ENCODE results near the gene NET1. TPM values are rescaled to one million over a fixed set of nuclear protein-coding genes. Genes with fewer than 3 reads are reported as not detected.

The NET1 gene
- total RNA-seq, 1 donor from 2014 or later = 205 TPM

GRCh38 chr10:5497289-5497688 lies 84.9 kb downstream of the NET1 start:
- no peaks in the 10 kb centered on the region for H3K27me3 Mint-ChIP-seq (ENCODE audit: low read depth)
- TF ChIP-seq CTCF (IDR thresholded peaks at IDR 0.05; ENCODE audit: unreplicated experiment) = no peak
- no peak for DNase-seq (ENCODE audit: low spot score in 2 of 2, unreplicated experiment in 2 of 2)
- H3K27ac Mint-ChIP-seq = no peak overlapping the region
- H3K36me3 Mint-ChIP-seq = peaks cover 1% of the 10 kb centered on the region
- peaks cover under 1% of the 10 kb centered on the region for H3K9me3 Mint-ChIP-seq
- peaks cover 40% of the 10 kb centered on the region for H3K4me1 Mint-ChIP-seq
- no peak overlapping the region for H3K4me3 Mint-ChIP-seq

GRCh38 chr10:5497948-5498730 lies 85.8 kb downstream of the NET1 start:
- no peak overlapping the region for H3K4me3 Mint-ChIP-seq
- no peak for TF ChIP-seq CTCF (IDR thresholded peaks at IDR 0.05; ENCODE audit: unreplicated experiment)

GRCh38 chr10:5498791-5499492 lies 86.6 kb downstream of the NET1 start:
- H3K27ac Mint-ChIP-seq = no peak overlapping the region
- H3K4me3 Mint-ChIP-seq = no peak overlapping the region
- no peaks in the 10 kb centered on the region for H3K27me3 Mint-ChIP-seq (ENCODE audit: low read depth)
- TF ChIP-seq CTCF (IDR thresholded peaks at IDR 0.05; ENCODE audit: unreplicated experiment) = no peak
- H3K4me1 Mint-ChIP-seq = peaks cover 46% of the 10 kb centered on the region
- H3K36me3 Mint-ChIP-seq = no peaks in the 10 kb centered on the region
- no peak for DNase-seq (ENCODE audit: low spot score in 2 of 2, unreplicated experiment in 2 of 2)
- H3K9me3 Mint-ChIP-seq = no peaks in the 10 kb centered on the region

More at GRCh38 chr10:5497948-5498730, 85.8 kb downstream of the NET1 start:
- DNase-seq (ENCODE audit: low spot score in 2 of 2, unreplicated experiment in 2 of 2) = no peak
- Mint-ChIP-seq H3K27me3 (ENCODE audit: low read depth) (no peaks in the 10 kb centered on the region), H3K4me1 (peaks cover 44% of the 10 kb centered on the region), H3K9me3 (no peaks in the 10 kb centered on the region), H3K36me3 (no peaks in the 10 kb centered on the region), H3K27ac (no peak overlapping the region)

DNA sequence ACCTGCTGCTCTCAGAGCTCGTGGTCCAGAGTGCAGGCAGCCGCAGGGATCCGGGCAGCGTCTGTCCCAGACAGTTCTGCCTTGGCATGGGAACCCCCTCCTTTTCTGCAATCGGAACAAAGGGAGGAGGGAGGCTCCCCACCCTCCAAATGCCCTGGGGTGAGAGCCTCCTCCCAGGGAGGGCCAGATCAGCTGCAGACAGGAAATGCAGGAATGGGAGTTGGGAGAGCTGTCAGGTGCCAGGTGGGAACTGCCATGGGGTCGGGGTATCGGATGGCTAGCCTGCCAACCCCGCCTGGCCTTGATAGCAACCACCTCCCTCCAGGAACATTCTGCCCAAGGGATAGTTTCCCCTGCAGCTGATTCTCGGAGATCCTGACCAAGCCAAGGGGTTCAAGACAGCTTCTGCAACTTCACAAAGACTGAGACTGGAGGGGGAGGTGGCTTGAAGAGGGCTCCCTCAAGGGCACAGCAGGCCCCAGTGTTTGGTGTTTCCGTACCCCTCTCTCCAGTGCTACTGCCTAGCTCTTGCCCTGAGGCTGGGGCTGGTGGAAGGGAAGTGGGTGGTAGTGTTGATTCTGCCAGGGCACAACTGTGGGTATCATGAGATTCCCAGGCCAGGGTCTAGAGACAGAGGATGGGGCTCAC lies 87.3 kb downstream of the NET1 start, which contains the start of gene CALML5:
TSS of gene CALML5 (minus strand) at position 78 of the 648 bp plus-strand sequence. CDS start 132 bp downstream, outside the sequence.
- Mint-ChIP-seq H3K36me3 (no peaks in the 10 kb centered on the region), H3K27ac (no peak within 1 kb of the TSS), H3K9me3 (no peaks in the 10 kb centered on the region), H3K27me3 (ENCODE audit: low read depth) (no peaks in the 10 kb centered on the region), H3K4me1 (peaks cover 51% of the 10 kb centered on the region), H3K4me3 (no peak within 1 kb of the TSS)
- no peak for TF ChIP-seq CTCF (IDR thresholded peaks at IDR 0.05; ENCODE audit: unreplicated experiment)
- no peak for DNase-seq (ENCODE audit: low spot score in 2 of 2, unreplicated experiment in 2 of 2)

- Mint-ChIP-seq H3K4me1 (peaks cover 54% of the 10 kb centered on the region), H3K9me3 (no peaks in the 10 kb centered on the region), H3K36me3 (no peaks in the 10 kb centered on the region), H3K4me3 (no peak overlapping the region), H3K27me3 (ENCODE audit: low read depth) (no peaks in the 10 kb centered on the region), H3K27ac (no peak overlapping the region)
- no peak for TF ChIP-seq CTCF (IDR thresholded peaks at IDR 0.05; ENCODE audit: unreplicated experiment)
- no peak for DNase-seq (ENCODE audit: low spot score in 2 of 2, unreplicated experiment in 2 of 2)
Measured at GRCh38 chr10:5500162-5500670, 87.9 kb downstream of the NET1 start.

All from mesothelial cell of epicardium (in vitro differentiated cells).